H9 (cell line): Measurements from ENCODE around the gene MAGI3. TPM values are rescaled to one million over a fixed set of nuclear protein-coding genes. Genes with fewer than 3 reads are reported as not detected.

Source experiments
- DNase-seq: peaks from one replicate; pipeline ENCODE4 v3.0.0-alpha.2; 2017
- H2AFZ ChIP-seq: one replicate; pipeline ENCODE4 v1.6.1; 2013; ENCODE audit warnings: mild to moderate bottlenecking, low read length, control low read depth, moderate library complexity
- H2AK5ac ChIP-seq: 2 replicates; pipeline ENCODE4 v1.6.1; 2013; ENCODE audit warnings: low read length, control low read depth, mixed read lengths; ENCODE audit not compliant: insufficient read length
- H2BK120ac ChIP-seq: one replicate; pipeline ENCODE4 v1.6.1; 2013; ENCODE audit warnings: low read depth, mild to moderate bottlenecking, low read length, control low read depth, inconsistent platforms; ENCODE audit not compliant: poor library complexity, severe bottlenecking
- H2BK12ac ChIP-seq: 2 replicates; pipeline ENCODE4 v1.6.1; 2013; ENCODE audit warnings: low read length, control low read depth, mixed read lengths, low read depth; ENCODE audit not compliant: insufficient read length
- H2BK15ac ChIP-seq: 2 replicates; pipeline ENCODE4 v1.6.1; 2013; ENCODE audit warnings: low read depth, low read length, control low read depth
- H2BK20ac ChIP-seq: one replicate; pipeline ENCODE4 v1.6.1; 2013; ENCODE audit warnings: low read depth, mild to moderate bottlenecking, low read length, control low read depth, inconsistent platforms; ENCODE audit not compliant: poor library complexity, severe bottlenecking
- H2BK5ac ChIP-seq: 2 replicates; pipeline ENCODE4 v1.6.1; 2013; ENCODE audit warnings: low read length, control low read depth, mixed read lengths; ENCODE audit not compliant: insufficient read length
- H3K14ac ChIP-seq: 2 replicates; pipeline ENCODE4 v1.6.1; 2013; ENCODE audit warnings: low read length, control low read depth; ENCODE audit not compliant: insufficient read depth
- H3K18ac ChIP-seq: 2 replicates; pipeline ENCODE4 v1.6.1; 2013; ENCODE audit warnings: low read depth, mild to moderate bottlenecking, mixed read lengths, low read length, control low read depth; ENCODE audit not compliant: insufficient read length
- H3K23ac ChIP-seq: 2 replicates; pipeline ENCODE4 v1.6.1; 2013; ENCODE audit warnings: low read length, control low read depth, mixed read lengths, low read depth; ENCODE audit not compliant: insufficient read length
- H3K23me2 ChIP-seq: 2 replicates; pipeline ENCODE4 v1.6.1; 2013; ENCODE audit warnings: low read depth, mild to moderate bottlenecking, mixed read lengths, low read length, control low read depth; ENCODE audit not compliant: insufficient read length, poor library complexity, severe bottlenecking
- H3K27ac ChIP-seq: 2 replicates; pipeline ENCODE4 v1.5.1; 2013; ENCODE audit warnings: low read length, control low read depth, mixed read lengths, low read depth; ENCODE audit not compliant: insufficient read length
- H3K27me3 ChIP-seq: 2 replicates; pipeline ENCODE4 v1.6.1; 2013; ENCODE audit warnings: low read length, control low read depth, inconsistent platforms; ENCODE audit not compliant: insufficient read depth
- H3K4ac ChIP-seq: 2 replicates; pipeline ENCODE4 v1.6.1; 2013; ENCODE audit warnings: low read depth, mild to moderate bottlenecking, control low read depth, inconsistent platforms, low read length, moderate library complexity
- H3K4me1 ChIP-seq: 2 replicates; pipeline ENCODE4 v1.6.1; 2013; ENCODE audit warnings: low read length, control low read depth, inconsistent platforms; ENCODE audit not compliant: insufficient read depth
- H3K4me2 ChIP-seq: 2 replicates; pipeline ENCODE4 v1.6.1; 2013; ENCODE audit warnings: low read length, control low read depth, mixed read lengths; ENCODE audit not compliant: insufficient read length, insufficient read depth
- H3K56ac ChIP-seq: 2 replicates; pipeline ENCODE4 v1.6.1; 2013; ENCODE audit warnings: low read depth, mild to moderate bottlenecking, mixed read lengths, low read length, control low read depth; ENCODE audit not compliant: insufficient read length
- H3K79me1 ChIP-seq: 2 replicates; pipeline ENCODE4 v1.6.1; 2013; ENCODE audit warnings: low read depth, mild to moderate bottlenecking, moderate library complexity, low read length, control low read depth, inconsistent platforms; ENCODE audit not compliant: insufficient read depth, poor library complexity, severe bottlenecking
- H3K79me2 ChIP-seq: 2 replicates; pipeline ENCODE4 v1.6.1; 2013; ENCODE audit warnings: low read length, control low read depth, inconsistent platforms; ENCODE audit not compliant: insufficient read depth
- H3K9ac ChIP-seq: 2 replicates; pipeline ENCODE4 v1.6.1; 2013; ENCODE audit warnings: low read length, control low read depth, mixed read lengths; ENCODE audit not compliant: insufficient read length; ENCODE audit errors: extremely low read depth
- H3K9me3 ChIP-seq: one replicate; pipeline ENCODE4 v1.6.1; 2013; ENCODE audit warnings: low read depth, low read length, inconsistent platforms; ENCODE audit not compliant: control insufficient read depth
- H3T11ph ChIP-seq: one replicate; pipeline ENCODE4 v1.6.1; 2013; ENCODE audit warnings: mild to moderate bottlenecking, low read length, control low read depth, inconsistent platforms
- H4K20me1 ChIP-seq: one replicate; pipeline ENCODE4 v1.6.1; 2013; ENCODE audit not compliant: control insufficient read depth, insufficient read length, insufficient read depth
- H4K5ac ChIP-seq: 2 replicates; pipeline ENCODE4 v1.6.1; 2013; ENCODE audit warnings: low read depth, mild to moderate bottlenecking, mixed read lengths, low read length, control low read depth; ENCODE audit not compliant: insufficient read length
- H4K8ac ChIP-seq: replicated peaks from 2 replicates; pipeline ENCODE4 v1.6.1; 2013; ENCODE audit warnings: low read length, control low read depth, mixed read lengths, low read depth; ENCODE audit not compliant: insufficient read length
- H4K91ac ChIP-seq: 2 replicates; pipeline ENCODE4 v1.6.1; 2013; ENCODE audit warnings: low read depth, mild to moderate bottlenecking, moderate library complexity, mixed read lengths, low read length, control low read depth; ENCODE audit not compliant: insufficient read length
- H3K27ac Mint-ChIP-seq, 3 experiments: 2 replicates in 2 of 3; 3 replicates in 1 of 3; pipeline ENCODE4 v1.8.0; 2020 to 2021; ENCODE audit warnings: mixed read lengths in 3 of 3, mild to moderate bottlenecking in 1 of 3, moderate library complexity in 1 of 3
- H3K27me3 Mint-ChIP-seq: 2 replicates; pipeline ENCODE4 v1.8.0; 2021; ENCODE audit warnings: low read depth, mild to moderate bottlenecking, moderate library complexity, mixed read lengths
- H3K36me3 Mint-ChIP-seq, 3 experiments: 2 replicates in 2 of 3; 3 replicates in 1 of 3; pipeline ENCODE4 v1.8.0; 2020 to 2021; ENCODE audit warnings: low read depth in 3 of 3, mixed read lengths in 3 of 3; ENCODE audit not compliant: insufficient read depth in 1 of 3
- H3K4me1 Mint-ChIP-seq, 2 experiments: 2 replicates each; pipeline ENCODE4 v1.8.0; 2020; ENCODE audit warnings: mixed read lengths in 2 of 2
- H3K4me3 Mint-ChIP-seq, 2 experiments: 2 replicates in 1 of 2; 3 replicates in 1 of 2; pipeline ENCODE4 v1.8.0; 2020 to 2021; ENCODE audit warnings: mild to moderate bottlenecking in 2 of 2, mixed read lengths in 2 of 2, moderate library complexity in 1 of 2
- H3K9me3 Mint-ChIP-seq, 2 experiments: 2 replicates in 1 of 2; 3 replicates in 1 of 2; pipeline ENCODE4 v1.8.0; 2020; ENCODE audit warnings: mild to moderate bottlenecking in 2 of 2, mixed read lengths in 2 of 2, moderate library complexity in 1 of 2
- total RNA-seq: library from RNA; stranded (reverse); gene quantifications from 2 replicates; pipeline ENCODE4 v1.2.1, GENCODE V29; 2021
- TF ChIP-seq, protein P1 (sequence below): fragments of 200-600 bp; sonication (generic); conservative IDR thresholded peaks from 3 replicates; pipeline ENCODE4 v1.8.0; 2021; ENCODE audit warnings: antibody characterized with exemption, mild to moderate bottlenecking

MAGI3 gene
- total RNA-seq, 1 experiment from 2014 or later: 8.2 TPM

DNA sequence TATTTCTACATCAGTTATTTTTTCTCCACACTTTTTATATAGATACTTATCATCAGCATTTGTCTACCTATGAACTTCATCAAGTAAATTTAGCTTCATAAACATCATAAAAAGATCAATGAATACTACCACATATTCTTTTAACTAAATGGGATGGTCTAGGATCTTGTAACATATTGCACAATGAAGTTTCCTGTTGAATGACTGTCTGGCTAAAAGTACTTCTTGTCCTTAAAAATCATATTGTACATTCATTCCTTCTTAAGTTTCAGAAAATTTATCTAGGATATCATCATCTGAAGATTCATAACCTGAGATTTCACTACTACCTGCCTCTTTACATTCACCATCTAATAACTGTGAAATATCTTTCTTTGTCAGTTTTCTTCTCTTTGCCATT lies 69.0 kb downstream of the MAGI3 start:
- H3K9ac ChIP-seq: no peak overlapping the region
- H2BK12ac ChIP-seq: no peak overlapping the region
- no peak overlapping the region for H3K4ac ChIP-seq
- H2BK5ac ChIP-seq: no peak overlapping the region
- Mint-ChIP-seq H3K27me3 (no peaks in the 10 kb centered on the region), H3K27ac (no peak overlapping the region), H3K36me3 (peaks cover 3 to 12% (median 7%) of the 10 kb centered on the region in 3 experiments; a peak in 4 of 7 replicates), H3K4me1 (no peaks in the 10 kb centered on the region; a peak in 1 of 4 replicates), H3K9me3 (peaks cover 0 to 5% of the 10 kb centered on the region in 2 experiments; a peak in 2 of 5 replicates), H3K4me3 (no peak overlapping the region)
- H3K56ac ChIP-seq: no peak overlapping the region
- no peak overlapping the region for H4K5ac ChIP-seq
- H3K4me1 ChIP-seq: no peaks in the 10 kb centered on the region
- DNase-seq: no peak
- H3K79me2 ChIP-seq: no peaks in the 10 kb centered on the region
- no peaks in the 10 kb centered on the region for H3K79me1 ChIP-seq
- H4K8ac ChIP-seq: no peak overlapping the region
- no peak overlapping the region for H2BK15ac ChIP-seq
- H4K91ac ChIP-seq: no peak overlapping the region
- H3K23ac ChIP-seq: no peak overlapping the region
- H2AK5ac ChIP-seq: no peak overlapping the region
- H2BK120ac ChIP-seq: no peak overlapping the region
- H3K18ac ChIP-seq: no peak overlapping the region
- H4K20me1 ChIP-seq: no peaks in the 10 kb centered on the region
- no peaks in the 10 kb centered on the region for H3K27me3 ChIP-seq
- TF ChIP-seq, protein P1, sequence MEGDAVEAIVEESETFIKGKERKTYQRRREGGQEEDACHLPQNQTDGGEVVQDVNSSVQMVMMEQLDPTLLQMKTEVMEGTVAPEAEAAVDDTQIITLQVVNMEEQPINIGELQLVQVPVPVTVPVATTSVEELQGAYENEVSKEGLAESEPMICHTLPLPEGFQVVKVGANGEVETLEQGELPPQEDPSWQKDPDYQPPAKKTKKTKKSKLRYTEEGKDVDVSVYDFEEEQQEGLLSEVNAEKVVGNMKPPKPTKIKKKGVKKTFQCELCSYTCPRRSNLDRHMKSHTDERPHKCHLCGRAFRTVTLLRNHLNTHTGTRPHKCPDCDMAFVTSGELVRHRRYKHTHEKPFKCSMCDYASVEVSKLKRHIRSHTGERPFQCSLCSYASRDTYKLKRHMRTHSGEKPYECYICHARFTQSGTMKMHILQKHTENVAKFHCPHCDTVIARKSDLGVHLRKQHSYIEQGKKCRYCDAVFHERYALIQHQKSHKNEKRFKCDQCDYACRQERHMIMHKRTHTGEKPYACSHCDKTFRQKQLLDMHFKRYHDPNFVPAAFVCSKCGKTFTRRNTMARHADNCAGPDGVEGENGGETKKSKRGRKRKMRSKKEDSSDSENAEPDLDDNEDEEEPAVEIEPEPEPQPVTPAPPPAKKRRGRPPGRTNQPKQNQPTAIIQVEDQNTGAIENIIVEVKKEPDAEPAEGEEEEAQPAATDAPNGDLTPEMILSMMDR: no peak
- H3K14ac ChIP-seq: no peak overlapping the region
- H3K4me2 ChIP-seq: no peak overlapping the region
- no peak overlapping the region for H3K27ac ChIP-seq
- H2AFZ ChIP-seq: no peak overlapping the region
- no peaks in the 10 kb centered on the region for H3K9me3 ChIP-seq
- no peak overlapping the region for H3T11ph ChIP-seq
- H2BK20ac ChIP-seq: no peak overlapping the region
- H3K23me2 ChIP-seq: no peaks in the 10 kb centered on the region
